Astrocyte (in vitro differentiated cells and primary cell): ENCODE data around the gene PFDN6. TPM values are rescaled to one million over a fixed set of nuclear protein-coding genes. Genes with fewer than 3 reads are reported as not detected.

Source experiments
- DNase-seq: peaks from one replicate; pipeline ENCODE4 v3.0.0-alpha.2; 2010; ENCODE audit warnings: low read depth
- FAIRE-seq: peaks from 2 replicates; lab custom pipeline; 2011; peaks lifted over from hg19 to GRCh38; lab: Jason Lieb, UNC
- H2AFZ ChIP-seq: 2 replicates; pipeline ENCODE4 v1.6.0; 2012; ENCODE audit warnings: low read depth, low read length, inconsistent platforms
- H3K27ac ChIP-seq: 2 replicates; pipeline ENCODE4 v1.5.1; 2011; ENCODE audit warnings: low read depth, low read length, inconsistent platforms
- H3K27me3 ChIP-seq: 2 replicates; pipeline ENCODE4 v1.6.0; 2011; ENCODE audit warnings: low read length, inconsistent platforms; ENCODE audit not compliant: insufficient read depth
- H3K36me3 ChIP-seq: 2 replicates; pipeline ENCODE4 v1.5.1; 2011; ENCODE audit warnings: low read length, inconsistent platforms; ENCODE audit not compliant: insufficient read depth
- H3K4me1 ChIP-seq: 2 replicates; pipeline ENCODE4 v1.5.1; 2011; ENCODE audit warnings: low read length, inconsistent platforms; ENCODE audit not compliant: insufficient read depth
- H3K4me2 ChIP-seq: 2 replicates; pipeline ENCODE4 v1.6.0; 2012; ENCODE audit warnings: low read length, inconsistent platforms
- H3K4me3 ChIP-seq: 2 replicates; pipeline ENCODE4 v1.5.1; 2011; ENCODE audit warnings: low read depth, mild to moderate bottlenecking, low read length, inconsistent platforms; ENCODE audit not compliant: insufficient read depth
- H3K79me2 ChIP-seq: 2 replicates; pipeline ENCODE4 v1.6.0; 2012; ENCODE audit warnings: mild to moderate bottlenecking, low read length, inconsistent platforms; ENCODE audit not compliant: insufficient read depth
- H3K9ac ChIP-seq: 2 replicates; pipeline ENCODE4 v1.6.0; 2012; ENCODE audit warnings: mild to moderate bottlenecking, low read length, inconsistent platforms
- H3K9me3 ChIP-seq: 2 replicates; pipeline ENCODE4 v1.5.1; 2012; ENCODE audit warnings: low read depth, mild to moderate bottlenecking, low read length, inconsistent platforms; ENCODE audit not compliant: insufficient read depth
- H4K20me1 ChIP-seq: 2 replicates; pipeline ENCODE4 v1.6.0; 2012; ENCODE audit warnings: low read length, inconsistent platforms; ENCODE audit not compliant: insufficient read depth
- H3K27ac Mint-ChIP-seq: one replicate; pipeline ENCODE4 v1.8.0; 2021; ENCODE audit warnings: mild to moderate bottlenecking, mixed read lengths; ENCODE audit not compliant: unreplicated experiment
- H3K27me3 Mint-ChIP-seq: one replicate; pipeline ENCODE4 v1.8.0; 2021; ENCODE audit warnings: low read depth, mixed read lengths; ENCODE audit not compliant: unreplicated experiment
- H3K36me3 Mint-ChIP-seq: one replicate; pipeline ENCODE4 v1.8.0; 2021; ENCODE audit warnings: low read depth, mixed read lengths; ENCODE audit not compliant: unreplicated experiment
- H3K4me1 Mint-ChIP-seq: one replicate; pipeline ENCODE4 v1.8.0; 2021; ENCODE audit warnings: low read depth, mixed read lengths; ENCODE audit not compliant: unreplicated experiment
- H3K4me3 Mint-ChIP-seq: one replicate; pipeline ENCODE4 v1.8.0; 2021; ENCODE audit warnings: mild to moderate bottlenecking, moderate library complexity, mixed read lengths; ENCODE audit not compliant: unreplicated experiment
- H3K9me3 Mint-ChIP-seq: one replicate; pipeline ENCODE4 v1.8.0; 2021; ENCODE audit warnings: mild to moderate bottlenecking, mixed read lengths; ENCODE audit not compliant: unreplicated experiment
- CTCF ChIP-seq: IDR thresholded peaks from 2 replicates; pipeline ENCODE4 v1.5.1; 2011; ENCODE audit warnings: low read depth, mild to moderate bottlenecking, inconsistent platforms, low read length, moderate library complexity; ENCODE audit not compliant: insufficient read depth
- EZH2 ChIP-seq: IDR thresholded peaks from 2 replicates; pipeline ENCODE4 v1.6.1; 2012; ENCODE audit warnings: mild to moderate bottlenecking, low read length, inconsistent platforms; ENCODE audit not compliant: insufficient read depth
- total RNA-seq: library from RNA; stranded (reverse); gene quantifications from 2 replicates; pipeline ENCODE4 v1.2.1, GENCODE V29; 2021

PFDN6 gene
- total RNA-seq, 1 donor from 2014 or later: 56.7 TPM

GRCh38 chr6:33314515-33314942 lies 25.1 kb downstream of the PFDN6 start:
- peak overlapping the region; percentile 89 for H3K9ac ChIP-seq
- TF ChIP-seq EZH2 (no peak), CTCF (no peak)
- H3K4me1 Mint-ChIP-seq: peaks cover 18% of the 10 kb centered on the region

DNA sequence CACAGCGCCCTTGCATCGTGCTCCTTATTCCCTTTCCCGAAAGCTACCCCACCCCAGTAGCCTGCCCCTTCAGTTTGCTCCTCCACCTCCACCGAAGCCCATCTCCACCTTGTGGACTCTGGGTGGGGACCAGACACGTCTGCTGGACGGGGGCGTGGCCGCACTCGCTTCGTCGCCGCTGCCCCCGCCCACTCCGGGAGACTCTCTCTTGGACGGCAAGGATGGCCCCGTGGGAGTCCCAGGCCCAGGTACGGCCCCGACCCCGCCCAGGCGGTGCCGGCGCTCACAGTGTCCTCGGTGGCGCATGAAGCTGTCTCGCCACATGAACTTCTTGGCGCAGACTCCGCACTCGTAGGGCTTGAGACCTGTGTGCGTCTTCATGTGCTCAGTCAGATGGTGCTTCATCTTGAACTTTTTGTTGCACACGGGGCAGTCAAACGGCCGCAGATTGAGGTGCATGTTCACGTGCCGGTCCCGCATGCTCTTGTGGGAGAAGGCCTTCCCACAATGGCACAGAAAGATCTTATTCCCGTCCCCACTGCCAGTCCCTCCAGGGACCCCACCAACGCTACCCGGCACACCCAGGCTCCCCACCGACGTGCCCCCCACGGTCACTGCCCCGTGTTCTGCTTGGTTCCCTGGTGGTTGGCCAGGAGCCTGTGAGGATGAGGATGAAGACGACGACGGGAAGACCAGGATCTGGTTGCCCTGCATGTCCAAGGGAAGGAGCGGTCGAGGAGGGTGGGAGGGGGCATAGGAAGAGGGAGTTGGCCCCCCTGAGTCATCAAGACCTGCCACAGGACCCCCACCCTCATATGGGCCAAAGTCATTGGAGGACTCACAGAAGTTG lies 25.8 kb downstream of the PFDN6 start:
- H3K27ac Mint-ChIP-seq: peak overlapping the region; percentile 98
- Histone ChIP-seq H2AFZ (peak overlapping the region; percentile 62), H3K27ac (peak overlapping the region; percentile 82), H3K4me2 (peak overlapping the region; percentile 100), H3K36me3 (peaks cover 19% of the 10 kb centered on the region), H3K4me3 (peak overlapping the region; percentile 84), H3K79me2 (peaks cover 67% of the 10 kb centered on the region), H3K4me1 (peaks cover 48% of the 10 kb centered on the region), H4K20me1 (peaks cover 27% of the 10 kb centered on the region), H3K9ac (peak overlapping the region; percentile 89), H3K9me3 (no peaks in the 10 kb centered on the region), H3K27me3 (no peaks in the 10 kb centered on the region)
- H3K4me3 Mint-ChIP-seq: peak overlapping the region; percentile 98
- H3K36me3 Mint-ChIP-seq: peaks cover 10% of the 10 kb centered on the region
- DNase-seq (no peak), FAIRE-seq (no peak)
- H3K4me1 Mint-ChIP-seq: peaks cover 21% of the 10 kb centered on the region
- TF ChIP-seq EZH2 (no peak), CTCF (no peak)
- H3K9me3 Mint-ChIP-seq: no peaks in the 10 kb centered on the region
- H3K27me3 Mint-ChIP-seq: no peaks in the 10 kb centered on the region

More at GRCh38 chr6:33314515-33314942, 25.1 kb downstream of the PFDN6 start:
- DNase-seq: peak; percentile 60
- H3K79me2 ChIP-seq: peaks cover 61% of the 10 kb centered on the region
- peaks cover 21% of the 10 kb centered on the region for H4K20me1 ChIP-seq
- H2AFZ ChIP-seq: peak overlapping the region; percentile 62
- H3K36me3 ChIP-seq: peaks cover 12% of the 10 kb centered on the region
- H3K27me3 ChIP-seq: no peaks in the 10 kb centered on the region
- peak overlapping the region; percentile 100 for H3K4me2 ChIP-seq
- Mint-ChIP-seq H3K27me3 (no peaks in the 10 kb centered on the region), H3K4me3 (peak overlapping the region; percentile 98), H3K9me3 (no peaks in the 10 kb centered on the region), H3K27ac (peak overlapping the region; percentile 98), H3K36me3 (peaks cover 6% of the 10 kb centered on the region)
- H3K27ac ChIP-seq: peak overlapping the region; percentile 82
- FAIRE-seq: no peak
- peak overlapping the region; percentile 84 for H3K4me3 ChIP-seq
- H3K4me1 ChIP-seq: peaks cover 42% of the 10 kb centered on the region
- no peaks in the 10 kb centered on the region for H3K9me3 ChIP-seq
